Smooth muscle cell of the brain vasculature (primary cell): ENCODE results near the gene SLX9.
"Not testable (repeated sequence)": the region's sequence is repeated elsewhere in the genome, so short reads cannot be mapped to it uniquely, and the experiment has no call there.

Experiments used
- DNase-seq: peaks from one replicate; pipeline ENCODE4 v3.0.0-alpha.2; 2012; ENCODE audit warnings: low read depth, low spot score

SLX9 gene

GRCh38 chr21:44902268-44903049, 37.4 kb upstream of the SLX9 start:
- no peak for DNase-seq

- no peak for DNase-seq
These were observed 36.7 kb upstream of the SLX9 start for GRCh38 chr21:44903050-44903685.

GRCh38 chr21:44903689-44904088, 36.1 kb upstream of the SLX9 start:
- DNase-seq: no peak

GRCh38 chr21:44904141-44904923, 35.5 kb upstream of the SLX9 start:
- no peak for DNase-seq

GRCh38 chr21:44905016-44905727, 34.7 kb upstream of the SLX9 start:
- DNase-seq: no peak

- no peak for DNase-seq
These were observed 34.1 kb upstream of the SLX9 start for GRCh38 chr21:44905728-44906090.

GRCh38 chr21:44907225-44907965, 32.4 kb upstream of the SLX9 start:
- no peak for DNase-seq

- DNase-seq: no peak
These were observed 31.6 kb upstream of the SLX9 start for GRCh38 chr21:44907966-44908895.

- no peak for DNase-seq
These were observed 30.9 kb upstream of the SLX9 start for GRCh38 chr21:44908908-44909307.

GRCh38 chr21:44909719-44910118, 30.1 kb upstream of the SLX9 start:
- DNase-seq: no peak

- DNase-seq: no peak
These were observed 29.4 kb upstream of the SLX9 start for GRCh38 chr21:44910229-44911067.

- DNase-seq: no peak
These were observed 28.8 kb upstream of the SLX9 start for GRCh38 chr21:44911068-44911383.

GRCh38 chr21:44911384-44912157, 28.3 kb upstream of the SLX9 start:
- no peak for DNase-seq

GRCh38 chr21:44912158-44912473, 27.7 kb upstream of the SLX9 start:
- no peak for DNase-seq

GRCh38 chr21:44912506-44913412, 27.1 kb upstream of the SLX9 start:
- not testable (repeated sequence) for DNase-seq

- DNase-seq: no peak
These were observed 26.2 kb upstream of the SLX9 start for GRCh38 chr21:44913425-44914175.
